OCI-LY3 (cell line): Measurements from ENCODE around the gene BPIFB2.

Experiments used
- H2AFZ ChIP-seq: fragments of 200-600, 300-600 bp; shearing (Covaris generic); 2 replicates; pipeline ENCODE4 v1.6.0; 2014; ENCODE audit warnings: antibody characterized with exemption, low read depth, low read length
- H3K27ac ChIP-seq: fragments of 200-600, 300-600 bp; sonication (generic); 2 replicates; pipeline ENCODE4 v1.5.1; 2014; ENCODE audit warnings: mild to moderate bottlenecking, low read length, moderate library complexity, mixed read lengths
- H3K27me3 ChIP-seq: fragments of 200-600, 300-600 bp; sonication (generic); 2 replicates; pipeline ENCODE4 v1.6.1; 2014; ENCODE audit warnings: low read depth, low read length, mixed read lengths
- H3K36me3 ChIP-seq: fragments of 200-600, 300-600 bp; sonication (generic); replicated peaks from 2 replicates; pipeline ENCODE3; 2014; ENCODE audit warnings: low read depth, low read length, mixed read lengths
- H3K4me1 ChIP-seq: fragments of 300-600, 200-600 bp; sonication (generic); 2 replicates; pipeline ENCODE4 v1.6.1; 2014; ENCODE audit warnings: low read length, mixed read lengths
- H3K4me2 ChIP-seq: fragments of 200-600, 300-600 bp; sonication (generic); 2 replicates; pipeline ENCODE4 v1.6.1; 2014; ENCODE audit warnings: low read length, mixed read lengths
- H3K4me3 ChIP-seq: fragments of 300-600, 200-600 bp; sonication (generic); 2 replicates; pipeline ENCODE4 v1.5.1; 2014; ENCODE audit warnings: antibody characterized with exemption, mild to moderate bottlenecking, low read length, moderate library complexity
- H3K79me2 ChIP-seq: fragments of 300-600, 200-600 bp; shearing (Covaris generic); 2 replicates; pipeline ENCODE4 v1.6.1; 2014; ENCODE audit warnings: mild to moderate bottlenecking, low read length, mixed read lengths
- H3K9ac ChIP-seq: fragments of 300-600, 200-600 bp; shearing (Covaris generic); 2 replicates; pipeline ENCODE4 v1.6.0; 2014; ENCODE audit warnings: mild to moderate bottlenecking, low read length, moderate library complexity
- H3K9me3 ChIP-seq: fragments of 200-600, 300-600 bp; shearing (Covaris generic); 2 replicates; pipeline ENCODE4 v1.6.1; 2014; ENCODE audit warnings: low read length, mixed read lengths; ENCODE audit not compliant: insufficient read depth
- H4K20me1 ChIP-seq: fragments of 200-600, 300-600 bp; sonication (generic); 2 replicates; pipeline ENCODE4 v1.6.1; 2016; ENCODE audit warnings: low read length, mixed read lengths; ENCODE audit not compliant: insufficient read depth
- EZH2phosphoT487 ChIP-seq: fragments of 200-600 bp; shearing (Covaris generic); IDR thresholded peaks from 2 replicates; pipeline ENCODE4 v1.6.1; 2018; ENCODE audit warnings: antibody characterized with exemption, mixed run types, low read depth
- TF ChIP-seq, protein P1 (sequence below): fragments of 200-600, 300-600 bp; sonication (generic); IDR thresholded peaks from 2 replicates; pipeline ENCODE4 v1.5.1; 2014; ENCODE audit warnings: antibody characterized with exemption, low read length, low read depth

BPIFB2 gene

DNA sequence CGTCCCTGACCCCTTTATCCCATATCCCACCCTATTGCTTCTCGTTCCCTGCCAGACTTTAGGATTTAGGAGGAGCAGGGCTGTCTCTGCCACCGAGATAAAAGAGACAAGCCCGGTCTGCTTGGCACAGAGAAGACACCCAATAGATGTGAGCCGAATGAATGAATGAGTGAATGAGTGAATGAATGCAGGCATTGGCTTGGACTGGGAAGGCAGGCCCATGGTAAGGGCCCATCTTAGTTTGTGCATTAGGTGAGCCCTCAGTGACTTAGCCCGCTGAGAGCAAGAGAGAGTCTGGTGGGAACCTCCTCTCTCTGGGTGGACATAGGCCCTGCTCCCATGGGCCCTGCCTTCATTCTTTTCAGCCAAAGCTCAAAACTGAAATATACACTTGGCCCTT is 23.1 kb downstream of the BPIFB2 start:
- Histone ChIP-seq H3K27me3 (peaks cover 31% of the 10 kb centered on the region), H3K79me2 (no peaks in the 10 kb centered on the region)

DNA sequence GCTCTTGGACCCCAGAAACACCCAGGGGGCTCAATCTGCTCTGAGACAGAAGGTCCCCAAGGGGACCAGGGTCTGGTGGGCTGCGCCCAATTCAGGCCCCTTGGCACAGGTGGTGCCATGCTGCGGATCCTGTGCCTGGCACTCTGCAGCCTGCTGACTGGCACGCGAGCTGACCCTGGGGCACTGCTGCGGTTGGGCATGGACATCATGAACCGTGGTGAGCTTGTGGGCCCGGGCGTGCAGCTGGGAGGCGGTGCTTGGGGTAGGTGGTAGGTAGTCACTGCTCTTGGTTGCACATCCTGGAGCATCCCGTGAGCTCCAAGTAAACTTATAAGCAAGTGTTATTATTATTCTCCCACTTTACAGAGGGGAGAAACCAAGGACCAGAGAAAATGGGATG is 24.0 kb downstream of the BPIFB2 start, which contains the start of gene BPIFB6:
TSS of gene BPIFB6 (plus strand) at position 118 of the 400 bp plus-strand sequence. CDS start at position 118, 0 bp downstream.
- H3K27me3 ChIP-seq, result peaks cover 25% of the 10 kb centered on the region
- TF ChIP-seq, protein P1, sequence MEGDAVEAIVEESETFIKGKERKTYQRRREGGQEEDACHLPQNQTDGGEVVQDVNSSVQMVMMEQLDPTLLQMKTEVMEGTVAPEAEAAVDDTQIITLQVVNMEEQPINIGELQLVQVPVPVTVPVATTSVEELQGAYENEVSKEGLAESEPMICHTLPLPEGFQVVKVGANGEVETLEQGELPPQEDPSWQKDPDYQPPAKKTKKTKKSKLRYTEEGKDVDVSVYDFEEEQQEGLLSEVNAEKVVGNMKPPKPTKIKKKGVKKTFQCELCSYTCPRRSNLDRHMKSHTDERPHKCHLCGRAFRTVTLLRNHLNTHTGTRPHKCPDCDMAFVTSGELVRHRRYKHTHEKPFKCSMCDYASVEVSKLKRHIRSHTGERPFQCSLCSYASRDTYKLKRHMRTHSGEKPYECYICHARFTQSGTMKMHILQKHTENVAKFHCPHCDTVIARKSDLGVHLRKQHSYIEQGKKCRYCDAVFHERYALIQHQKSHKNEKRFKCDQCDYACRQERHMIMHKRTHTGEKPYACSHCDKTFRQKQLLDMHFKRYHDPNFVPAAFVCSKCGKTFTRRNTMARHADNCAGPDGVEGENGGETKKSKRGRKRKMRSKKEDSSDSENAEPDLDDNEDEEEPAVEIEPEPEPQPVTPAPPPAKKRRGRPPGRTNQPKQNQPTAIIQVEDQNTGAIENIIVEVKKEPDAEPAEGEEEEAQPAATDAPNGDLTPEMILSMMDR, result no peak
- TF ChIP-seq EZH2phosphoT487, result no peak
- H3K9me3 ChIP-seq, result no peaks in the 10 kb centered on the region
- no peak within 1 kb of the TSS for H3K4me2 ChIP-seq
- no peak within 1 kb of the TSS for H3K27ac ChIP-seq
- H3K36me3 ChIP-seq, result no peaks in the 10 kb centered on the region
- no peaks in the 10 kb centered on the region for H3K4me1 ChIP-seq
- no peak within 1 kb of the TSS for H2AFZ ChIP-seq
- no peaks in the 10 kb centered on the region for H3K79me2 ChIP-seq
- H3K9ac ChIP-seq, result no peak within 1 kb of the TSS
- H3K4me3 ChIP-seq, result no peak within 1 kb of the TSS
- no peaks in the 10 kb centered on the region for H4K20me1 ChIP-seq

More for the DNA sequence above, 23.1 kb downstream of the BPIFB2 start:
- H3K27ac ChIP-seq, result no peak overlapping the region
- no peaks in the 10 kb centered on the region for H3K4me1 ChIP-seq
- H3K9me3 ChIP-seq, result no peaks in the 10 kb centered on the region
- no peak overlapping the region for H2AFZ ChIP-seq
- H3K9ac ChIP-seq, result no peak overlapping the region
- H3K4me2 ChIP-seq, result no peak overlapping the region
- H3K36me3 ChIP-seq, result no peaks in the 10 kb centered on the region
- H3K4me3 ChIP-seq, result no peak overlapping the region
- TF ChIP-seq, protein P1, result no peak
- no peak for TF ChIP-seq EZH2phosphoT487
- no peaks in the 10 kb centered on the region for H4K20me1 ChIP-seq

DNA sequence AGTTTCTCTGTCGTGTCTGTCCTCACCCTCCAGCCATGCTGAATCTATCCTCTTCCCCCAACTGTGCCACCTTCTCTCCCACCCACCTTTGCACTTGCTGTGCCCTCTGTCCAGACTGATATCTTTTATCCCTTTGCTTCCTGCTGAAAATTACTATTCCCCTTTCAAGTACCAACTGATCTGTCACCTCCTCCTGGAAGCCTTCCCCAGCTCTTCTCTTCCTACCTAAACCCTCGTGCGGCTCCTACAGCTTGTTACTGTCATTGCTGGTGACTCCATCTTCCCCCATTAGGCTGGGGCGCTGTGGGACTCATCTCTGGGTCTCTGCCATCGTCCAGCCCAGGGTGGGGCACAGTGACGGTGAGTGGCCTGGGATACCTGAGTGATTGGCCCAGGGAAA is 25.1 kb downstream of the BPIFB2 start:
- no peak overlapping the region for H3K9ac ChIP-seq
- H4K20me1 ChIP-seq, result no peaks in the 10 kb centered on the region
- H3K27me3 ChIP-seq, result peaks cover 24% of the 10 kb centered on the region
- TF ChIP-seq EZH2phosphoT487, result no peak
- TF ChIP-seq, protein P1, result no peak
- no peak overlapping the region for H3K27ac ChIP-seq
- no peaks in the 10 kb centered on the region for H3K36me3 ChIP-seq
- H2AFZ ChIP-seq, result no peak overlapping the region
- no peak overlapping the region for H3K4me2 ChIP-seq
- H3K79me2 ChIP-seq, result no peaks in the 10 kb centered on the region
- H3K4me3 ChIP-seq, result no peak overlapping the region
- H3K4me1 ChIP-seq, result no peaks in the 10 kb centered on the region
- no peaks in the 10 kb centered on the region for H3K9me3 ChIP-seq

DNA sequence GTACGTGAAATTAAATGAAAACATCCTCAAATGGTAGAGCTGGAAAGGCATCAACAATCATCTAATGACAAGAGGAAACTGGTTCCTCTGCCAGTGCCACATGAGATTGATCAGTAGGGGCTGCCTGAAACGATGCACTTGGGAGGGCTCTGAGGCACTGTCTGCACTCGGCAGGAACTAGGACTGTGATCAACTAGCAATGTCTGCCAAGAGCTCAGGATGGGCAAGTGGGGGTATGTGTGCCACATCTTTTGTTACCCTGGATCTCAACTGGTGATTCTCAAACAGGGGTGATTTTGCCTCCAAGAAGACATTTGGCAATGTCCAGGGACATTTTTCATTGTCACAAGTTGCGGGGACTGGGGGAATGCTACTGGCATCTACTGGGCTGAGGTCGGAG is 25.9 kb downstream of the BPIFB2 start:
- no peak overlapping the region for H3K4me2 ChIP-seq
- TF ChIP-seq EZH2phosphoT487, result no peak
- TF ChIP-seq, protein P1, result no peak
- H3K4me1 ChIP-seq, result no peaks in the 10 kb centered on the region
- no peak overlapping the region for H3K27ac ChIP-seq
- H3K27me3 ChIP-seq, result peaks cover 28% of the 10 kb centered on the region
- H3K79me2 ChIP-seq, result no peaks in the 10 kb centered on the region
- H3K9ac ChIP-seq, result no peak overlapping the region
- H3K9me3 ChIP-seq, result no peaks in the 10 kb centered on the region
- no peaks in the 10 kb centered on the region for H3K36me3 ChIP-seq
- H4K20me1 ChIP-seq, result no peaks in the 10 kb centered on the region
- H3K4me3 ChIP-seq, result no peak overlapping the region
- H2AFZ ChIP-seq, result no peak overlapping the region
